Kidney tubule cell (primary cell): ENCODE data around the gene ATXN3.
"Not testable (repeated sequence)": the region's sequence is repeated elsewhere in the genome, so short reads cannot be mapped to it uniquely, and the experiment has no call there.

ENCODE experiments used
- DNase-seq: peaks from one replicate; pipeline ENCODE4 v3.0.0-alpha.2; 2018; ENCODE audit warnings: low spot score

ATXN3 gene

GRCh38 chr14:92058006-92058917 is 48.1 kb downstream of the ATXN3 start:
- DNase-seq = no peak

GRCh38 chr14:92049781-92050180 is 56.6 kb downstream of the ATXN3 start:
- DNase-seq = no peak

- not testable (repeated sequence) for DNase-seq
Measured at GRCh38 chr14:92049221-92049620, 57.2 kb downstream of the ATXN3 start.

GRCh38 chr14:92045904-92046303 is 60.5 kb downstream of the ATXN3 start:
- not testable (repeated sequence) for DNase-seq

- not testable (repeated sequence) for DNase-seq
Measured at GRCh38 chr14:92041766-92042165, 64.6 kb downstream of the ATXN3 start.

- no peak for DNase-seq
Measured at GRCh38 chr14:92041203-92041602, 65.2 kb downstream of the ATXN3 start.

- peak; percentile 66 for DNase-seq
Measured at GRCh38 chr14:92040431-92041051, 65.8 kb downstream of the ATXN3 start.

GRCh38 chr14:92039719-92040430 is 66.5 kb downstream of the ATXN3 start, which contains the start of gene TRIP11:
TRIP11 (minus strand) TSS chr14:92040059; CDS start chr14:92039685, 374 bp downstream.
- DNase-seq = peak; percentile 95

- DNase-seq = peak; percentile 84
Measured at GRCh38 chr14:92039063-92039718, 67.2 kb downstream of the ATXN3 start.

- DNase-seq = no peak
Measured at GRCh38 chr14:92037989-92038388, 68.4 kb downstream of the ATXN3 start.

GRCh38 chr14:92035890-92036289 is 70.5 kb downstream of the ATXN3 start:
- no peak for DNase-seq

- no peak for DNase-seq
Measured at GRCh38 chr14:92033906-92034687, 72.3 kb downstream of the ATXN3 start.

GRCh38 chr14:92033433-92033832 is 72.9 kb downstream of the ATXN3 start:
- no peak for DNase-seq

- no peak for DNase-seq
Measured at GRCh38 chr14:92026548-92027190, 79.7 kb downstream of the ATXN3 start.

GRCh38 chr14:92022036-92022435 is 84.3 kb downstream of the ATXN3 start:
- DNase-seq = no peak

- DNase-seq = no peak
Measured at GRCh38 chr14:92021523-92021922, 84.9 kb downstream of the ATXN3 start.

- DNase-seq = no peak
Measured at GRCh38 chr14:92014040-92014439, 92.3 kb downstream of the ATXN3 start.

GRCh38 chr14:92012121-92012748 is 94.1 kb downstream of the ATXN3 start:
- DNase-seq = no peak

GRCh38 chr14:92010644-92011043 is 95.7 kb downstream of the ATXN3 start:
- no peak for DNase-seq

- no peak for DNase-seq
Measured at GRCh38 chr14:92009604-92010003, 96.8 kb downstream of the ATXN3 start.
